OCI-LY3 (cell line): Measurements from ENCODE around the gene NOA1.

Experiments
- CTCF ChIP-seq: fragments of 200-600, 300-600 bp; sonication (generic); IDR thresholded peaks from 2 replicates; pipeline ENCODE4 v1.5.1; 2014; ENCODE audit warnings: antibody characterized with exemption, low read length, low read depth
- EZH2phosphoT487 ChIP-seq: fragments of 200-600 bp; shearing (Covaris generic); IDR thresholded peaks from 2 replicates; pipeline ENCODE4 v1.6.1; 2018; ENCODE audit warnings: antibody characterized with exemption, mixed run types, low read depth

DNA sequence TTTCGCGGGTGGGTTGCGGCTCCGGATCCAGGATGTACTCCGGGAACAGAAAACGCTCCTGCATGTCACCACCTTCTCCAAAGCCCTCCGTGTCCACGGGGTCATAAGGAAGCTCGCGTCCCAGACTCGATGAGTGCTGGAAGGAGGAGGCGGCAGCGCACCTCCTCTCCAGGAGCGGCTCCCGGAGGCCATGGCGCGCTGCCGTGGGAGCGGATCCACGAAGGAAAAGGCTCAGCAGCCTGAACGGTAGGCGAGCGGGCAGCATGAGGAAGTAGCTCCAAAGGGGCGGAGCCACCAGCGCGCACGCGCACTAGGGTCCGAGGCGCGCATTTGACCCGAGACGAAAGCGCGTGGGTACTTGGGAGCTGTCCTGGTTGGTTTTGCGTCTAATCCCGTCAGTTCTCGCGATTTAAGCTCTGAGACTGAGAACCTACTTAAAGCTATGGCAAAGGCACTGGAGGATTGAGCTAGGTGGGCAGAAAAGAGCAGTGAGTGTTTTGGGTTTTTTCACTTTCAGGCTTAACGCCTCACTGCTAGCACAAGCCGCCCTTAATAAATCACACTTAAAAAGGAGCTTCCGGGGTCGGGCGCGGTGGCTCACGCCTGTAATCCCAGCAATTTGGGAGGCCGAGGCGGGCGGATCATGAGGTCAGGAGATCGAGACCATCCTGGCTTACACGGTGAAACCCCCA lies at the start of gene NOA1:
- TF ChIP-seq CTCF (no peak), EZH2phosphoT487 (no peak)
